Subcutaneous abdominal adipose tissue (tissue), 5 donors: ENCODE data around the gene CEP112.
A peak's percentile ranks its signal among the peaks of the same experiment; 100 is the strongest.

Experiments
- H3K27ac ChIP-seq: one replicate; pipeline ENCODE4 v1.7.0; 2013; ENCODE audit warnings: low read depth, mild to moderate bottlenecking, inconsistent platforms, low read length, moderate library complexity
- H3K27me3 ChIP-seq, 5 donors: one replicate each; pipeline ENCODE4 v1.7.0; 2013; ENCODE audit warnings: low read length in 5 of 5, inconsistent platforms in 1 of 5; ENCODE audit not compliant: control insufficient read depth in 5 of 5, insufficient read depth in 4 of 5
- H3K36me3 ChIP-seq, 5 donors: one replicate each; pipeline ENCODE4 v1.7.0; 2013; ENCODE audit warnings: low read length in 5 of 5; ENCODE audit not compliant: control insufficient read depth in 5 of 5, insufficient read depth in 5 of 5
- H3K4me1 ChIP-seq, 5 donors: one replicate each; pipeline ENCODE4 v1.7.0; 2013; ENCODE audit warnings: low read length in 5 of 5, mild to moderate bottlenecking in 3 of 5, moderate library complexity in 1 of 5; ENCODE audit not compliant: control insufficient read depth in 5 of 5, insufficient read depth in 5 of 5
- H3K4me3 ChIP-seq, 5 donors: one replicate each; pipeline ENCODE4 v1.7.0; 2013; ENCODE audit warnings: low read length in 5 of 5, low read depth in 1 of 5
- H3K9ac ChIP-seq, 5 donors: one replicate each; pipeline ENCODE4 v1.7.0; 2013; ENCODE audit warnings: low read length in 5 of 5, mild to moderate bottlenecking in 4 of 5, moderate library complexity in 3 of 5
- H3K9me3 ChIP-seq, 5 donors: one replicate each; pipeline ENCODE4 v1.7.0; 2013; ENCODE audit warnings: low read length in 5 of 5; ENCODE audit not compliant: control insufficient read depth in 5 of 5
- donor health status: healthy.
- donor health status: healthy.
- donor health status: healthy.
- donor health status: healthy.
- donor health status: healthy.

Gene CEP112

DNA sequence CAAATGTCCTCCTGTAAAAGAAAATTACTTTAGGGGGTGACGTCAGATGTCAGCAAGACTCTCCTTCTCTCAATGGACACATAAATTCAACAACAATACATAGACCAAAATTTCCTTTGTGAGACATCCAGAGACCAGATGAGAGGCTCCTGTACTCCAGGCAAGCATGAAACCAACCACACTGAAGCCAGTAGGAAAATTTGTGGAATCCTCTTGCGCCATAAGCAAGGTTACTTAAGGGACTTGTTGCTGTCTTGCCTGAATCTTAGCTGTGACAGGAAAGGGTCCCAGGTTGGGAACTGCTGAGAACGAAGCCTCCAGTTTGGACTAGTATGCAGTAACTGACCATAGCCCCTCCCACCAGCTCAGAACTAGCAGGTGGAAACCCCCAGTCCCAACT lies 56.0 kb downstream of the CEP112 start:
- Histone ChIP-seq H3K9ac (no peak overlapping the region), H3K27ac (peak overlapping the region; percentile 72), H3K27me3 (no peaks in the 10 kb centered on the region), H3K4me3 (no peak overlapping the region), H3K36me3 (peaks cover 0 to 5% (median 3%) of the 10 kb centered on the region in 5 donors), H3K4me1 (peaks cover 0 to 21% (median 19%) of the 10 kb centered on the region in 5 donors), H3K9me3 (peaks cover 0 to 6% (median 3%) of the 10 kb centered on the region in 5 donors)

DNA sequence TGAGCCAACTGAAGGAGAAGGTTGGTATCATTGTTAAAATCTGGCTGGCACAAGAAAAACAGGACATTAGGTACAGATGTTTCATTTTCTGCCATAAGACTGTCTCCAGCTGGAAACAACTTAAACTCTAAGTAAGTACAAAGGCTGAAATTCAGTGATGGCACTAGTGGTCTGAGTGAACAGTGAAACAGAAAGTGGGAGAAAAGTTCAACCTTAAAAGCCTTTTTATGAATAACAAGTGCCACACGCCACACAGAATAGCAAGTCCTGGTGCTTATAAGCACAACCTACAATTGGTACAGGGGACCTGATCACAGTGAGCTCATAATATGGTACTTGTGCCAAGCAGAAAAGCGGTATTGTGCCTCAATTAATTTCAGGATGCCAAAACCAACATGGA lies 56.7 kb downstream of the CEP112 start:
- Histone ChIP-seq H3K9me3 (peaks cover 0 to 6% (median 3%) of the 10 kb centered on the region in 5 donors), H3K27ac (peak overlapping the region; percentile 72), H3K4me1 (peaks cover 0 to 21% (median 19%) of the 10 kb centered on the region in 5 donors), H3K9ac (peak overlapping the region in 1 of 5 donors; percentile 20), H3K27me3 (no peaks in the 10 kb centered on the region), H3K36me3 (peaks cover 0 to 5% (median 3%) of the 10 kb centered on the region in 5 donors), H3K4me3 (no peak overlapping the region)

DNA sequence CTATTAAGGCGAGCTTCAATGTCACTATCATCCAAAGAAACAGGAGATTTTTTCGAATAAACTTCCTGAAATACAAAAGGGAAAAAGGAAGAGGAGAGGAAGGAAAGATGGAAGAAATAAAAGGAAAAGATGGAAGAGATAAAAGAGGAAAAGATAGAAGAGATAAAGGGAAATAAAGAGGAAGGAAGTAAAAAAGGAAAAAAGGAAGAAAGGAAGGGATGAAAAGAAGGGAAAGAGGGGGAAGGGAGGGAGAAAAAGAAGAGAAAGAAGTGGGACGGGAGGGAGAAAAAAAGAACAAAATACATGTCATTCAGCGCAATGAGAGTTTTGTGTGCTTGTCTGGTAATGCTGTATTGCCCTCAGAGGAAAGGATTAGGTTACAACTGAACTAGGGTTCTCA lies 62.2 kb downstream of the CEP112 start:
- Histone ChIP-seq H3K9ac (no peak overlapping the region), H3K36me3 (peaks cover 0 to 3% (median under 1%) of the 10 kb centered on the region in 5 donors), H3K27me3 (no peaks in the 10 kb centered on the region), H3K9me3 (no peaks in the 10 kb centered on the region), H3K4me3 (no peak overlapping the region), H3K4me1 (peaks cover 0 to 5% (median 3%) of the 10 kb centered on the region in 5 donors), H3K27ac (no peak overlapping the region)

DNA sequence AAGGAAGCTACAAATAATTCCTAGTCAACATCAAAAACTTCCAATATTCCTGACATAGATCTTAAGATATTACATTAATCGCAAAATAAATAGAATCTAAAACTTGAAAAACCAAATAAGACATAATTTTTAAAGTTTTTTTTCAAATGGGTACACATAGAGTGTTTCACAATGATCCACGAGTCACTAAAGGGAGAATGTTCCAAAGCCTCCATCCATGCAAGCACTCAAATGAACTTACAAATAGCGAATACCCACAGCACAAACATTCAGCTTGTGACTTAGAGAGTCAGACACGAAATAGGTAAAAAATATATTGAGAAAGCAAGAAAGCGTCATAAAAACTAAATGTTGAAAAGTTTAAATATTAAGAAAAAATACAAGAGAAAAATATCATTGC lies 65.7 kb downstream of the CEP112 start:
- no peak overlapping the region for H3K9ac ChIP-seq
- H3K36me3 ChIP-seq, result peaks cover 0 to 8% (median 5%) of the 10 kb centered on the region in 5 donors
- H3K4me1 ChIP-seq, result peaks cover 0 to 29% (median 17%) of the 10 kb centered on the region in 5 donors
- no peaks in the 10 kb centered on the region for H3K27me3 ChIP-seq
- no peak overlapping the region for H3K4me3 ChIP-seq
- H3K27ac ChIP-seq, result no peak overlapping the region
- peaks cover 0 to 1% (median 0%) of the 10 kb centered on the region in 5 donors for H3K9me3 ChIP-seq

DNA sequence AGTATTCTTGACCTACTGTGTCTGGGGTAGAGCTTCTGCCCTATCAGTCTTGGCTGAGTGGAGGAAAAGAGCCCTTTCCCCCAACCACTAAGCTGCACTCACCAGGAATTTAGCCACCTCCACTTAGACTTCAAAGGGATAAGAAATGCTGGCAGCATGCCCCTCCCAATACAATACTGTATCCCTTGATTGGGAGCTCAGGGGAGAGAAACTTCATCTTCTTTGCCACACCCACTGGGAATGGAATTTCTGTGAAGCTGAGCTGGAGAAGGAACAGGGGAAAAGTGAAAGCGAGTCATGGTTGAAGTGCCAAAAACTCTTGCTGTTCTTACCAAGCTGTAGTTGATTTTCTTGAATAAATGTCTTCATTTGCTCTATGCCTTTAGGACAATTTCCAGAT lies 68.8 kb downstream of the CEP112 start:
- peak overlapping the region in 2 of 5 donors; percentile 4 to 32 for H3K4me3 ChIP-seq
- H3K36me3 ChIP-seq, result peaks cover 0 to 8% (median 5%) of the 10 kb centered on the region in 5 donors
- H3K9me3 ChIP-seq, result peaks cover 0 to 3% (median 0%) of the 10 kb centered on the region in 5 donors
- peaks cover 0 to 29% (median 17%) of the 10 kb centered on the region in 5 donors for H3K4me1 ChIP-seq
- H3K9ac ChIP-seq, result no peak overlapping the region
- H3K27ac ChIP-seq, result peak overlapping the region; percentile 78
- H3K27me3 ChIP-seq, result no peaks in the 10 kb centered on the region

DNA sequence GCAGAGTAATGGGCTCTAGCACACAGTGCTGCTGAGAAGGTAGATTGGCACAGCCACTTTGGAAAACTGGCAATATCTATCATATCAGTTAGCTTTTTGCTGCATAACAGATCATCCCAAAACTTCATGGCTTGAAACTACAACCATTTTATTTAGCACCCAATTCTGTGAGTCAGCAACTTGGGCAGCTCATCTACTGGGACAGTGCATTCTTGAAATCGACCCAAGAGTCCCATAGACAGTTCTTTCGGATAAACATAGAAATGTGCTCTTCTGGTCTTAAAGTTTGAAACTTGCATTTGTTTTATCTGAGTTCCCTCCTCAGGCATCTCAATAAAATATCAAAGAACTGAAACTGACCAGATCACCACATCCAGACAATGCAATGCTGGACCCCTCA lies 76.7 kb downstream of the CEP112 start:
- peaks cover 0 to 12% (median 0%) of the 10 kb centered on the region in 5 donors for H3K4me1 ChIP-seq
- peak overlapping the region in 1 of 5 donors; percentile 44 for H3K4me3 ChIP-seq
- no peaks in the 10 kb centered on the region for H3K36me3 ChIP-seq
- H3K9ac ChIP-seq, result no peak overlapping the region
- H3K27ac ChIP-seq, result no peak overlapping the region
- no peaks in the 10 kb centered on the region for H3K27me3 ChIP-seq
- peaks cover 0 to 12% (median 8%) of the 10 kb centered on the region in 5 donors for H3K9me3 ChIP-seq

DNA sequence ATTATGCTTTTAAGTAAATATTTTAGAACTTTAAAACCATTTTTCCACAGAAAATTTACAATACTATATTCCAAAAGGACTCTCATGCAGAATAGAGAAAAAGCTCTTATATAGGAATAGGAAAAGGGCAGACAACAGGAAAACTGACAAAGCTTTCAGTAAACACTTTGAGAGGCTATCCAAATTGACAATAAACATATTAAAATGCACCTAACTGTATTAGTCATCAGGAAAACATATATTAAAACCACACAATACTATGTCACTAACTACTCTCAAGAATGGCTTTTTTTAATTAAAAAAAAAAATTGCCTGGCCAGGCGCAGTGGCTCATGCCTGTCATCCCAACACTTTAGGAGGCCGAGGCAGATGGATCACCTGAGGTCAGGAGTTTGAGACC lies 77.3 kb downstream of the CEP112 start:
- peaks cover 0 to 12% (median 5%) of the 10 kb centered on the region in 5 donors for H3K9me3 ChIP-seq
- H3K4me3 ChIP-seq, result no peak overlapping the region
- no peak overlapping the region for H3K9ac ChIP-seq
- H3K27ac ChIP-seq, result no peak overlapping the region
- H3K4me1 ChIP-seq, result peaks cover 0 to 12% (median 0%) of the 10 kb centered on the region in 5 donors
- H3K36me3 ChIP-seq, result no peaks in the 10 kb centered on the region
- no peaks in the 10 kb centered on the region for H3K27me3 ChIP-seq

DNA sequence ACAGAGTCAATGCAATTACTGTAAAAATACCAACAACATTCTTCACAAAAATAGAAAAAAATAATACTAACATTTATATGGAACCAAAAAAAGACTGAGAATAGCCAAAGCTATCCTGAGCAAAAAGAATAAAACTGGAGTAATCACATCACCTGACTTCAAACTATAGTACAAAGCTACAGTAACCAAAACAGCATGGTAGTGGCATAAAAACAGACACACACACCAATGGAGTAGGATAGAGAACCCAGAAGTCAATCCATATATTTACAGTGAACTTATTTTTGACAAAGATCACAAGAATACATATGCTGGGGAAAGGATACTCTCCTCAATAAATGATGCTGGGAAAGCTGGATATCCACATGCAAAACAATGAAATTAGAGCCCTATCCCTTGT lies 84.2 kb downstream of the CEP112 start:
- Histone ChIP-seq H3K4me3 (no peak overlapping the region), H3K27ac (no peak overlapping the region), H3K9ac (no peak overlapping the region), H3K9me3 (peaks cover 0 to 5% (median 4%) of the 10 kb centered on the region in 5 donors), H3K36me3 (peaks cover 0 to 11% (median 3%) of the 10 kb centered on the region in 5 donors), H3K4me1 (no peaks in the 10 kb centered on the region), H3K27me3 (no peaks in the 10 kb centered on the region)

DNA sequence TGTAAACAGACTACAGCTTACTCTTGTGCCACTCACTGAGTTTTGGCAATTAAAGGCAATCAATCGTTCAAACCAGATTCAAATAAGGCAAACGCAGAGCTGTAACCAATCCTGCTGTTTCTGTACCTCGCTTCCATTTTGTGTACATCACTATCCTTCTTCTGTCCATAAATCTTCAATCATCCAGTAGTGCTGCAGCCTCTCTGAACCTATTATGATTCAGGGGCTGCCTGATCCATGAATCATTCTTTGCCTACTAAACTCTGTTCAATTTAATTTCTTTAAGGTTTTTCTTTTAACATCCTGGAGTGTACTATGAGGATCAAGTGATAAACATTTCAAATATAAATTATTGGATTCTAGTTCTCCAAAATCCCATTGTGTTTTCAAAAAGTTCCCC lies 93.9 kb downstream of the CEP112 start:
- Histone ChIP-seq H3K9ac (no peak overlapping the region), H3K36me3 (peaks cover 4 to 12% (median 6%) of the 10 kb centered on the region in 5 donors), H3K27me3 (no peaks in the 10 kb centered on the region), H3K9me3 (no peaks in the 10 kb centered on the region), H3K4me1 (peaks cover 0 to 10% (median 0%) of the 10 kb centered on the region in 5 donors), H3K4me3 (peak overlapping the region in 1 of 5 donors; percentile 13), H3K27ac (no peak overlapping the region)

DNA sequence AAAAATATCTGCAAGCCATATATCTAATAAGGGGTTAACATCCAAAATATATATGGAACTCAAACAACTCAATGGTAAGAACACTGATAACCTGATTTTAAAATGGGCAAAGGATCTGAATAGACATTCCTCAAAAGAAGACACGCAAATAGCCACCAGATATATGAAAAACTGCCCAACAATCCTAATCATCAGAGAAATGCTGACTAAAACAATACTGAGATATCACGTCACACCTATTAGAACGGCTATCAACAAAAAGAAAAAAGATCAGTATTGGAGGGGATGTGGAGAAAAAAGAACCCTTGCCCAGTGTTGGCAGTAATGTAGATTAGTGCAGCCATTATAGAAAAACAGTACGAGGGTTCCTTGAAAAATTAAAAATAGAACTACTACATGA lies 97.2 kb downstream of the CEP112 start:
- Histone ChIP-seq H3K4me1 (peaks cover 0 to 10% (median 0%) of the 10 kb centered on the region in 5 donors), H3K9ac (no peak overlapping the region), H3K4me3 (no peak overlapping the region), H3K27me3 (no peaks in the 10 kb centered on the region), H3K9me3 (peaks cover 0 to 4% (median under 1%) of the 10 kb centered on the region in 5 donors), H3K36me3 (peaks cover 4 to 12% (median 6%) of the 10 kb centered on the region in 5 donors), H3K27ac (no peak overlapping the region)
